BLaER1 (cell line): ENCODE data around the gene NTF4.
A peak's percentile ranks its signal among the peaks of the same experiment; 100 is the strongest.

ENCODE experiments used
- H3K27ac ChIP-seq: shearing (Covaris generic); formaldehyde crosslinking; 2 replicates; pipeline ENCODE4 v1.8.1; 2022
- H3K27me3 ChIP-seq: shearing (Covaris generic); formaldehyde crosslinking; 2 replicates; pipeline ENCODE4 v1.8.1; 2022
- H3K36me3 ChIP-seq: shearing (Covaris generic); formaldehyde crosslinking; 2 replicates; pipeline ENCODE4 v1.8.1; 2022
- H3K4me1 ChIP-seq: shearing (Covaris generic); formaldehyde crosslinking; 2 replicates; pipeline ENCODE4 v1.8.1; 2022
- H3K4me2 ChIP-seq: shearing (Covaris generic); formaldehyde crosslinking; 2 replicates; pipeline ENCODE4 v1.8.1; 2022
- H3K4me3 ChIP-seq: shearing (Covaris generic); formaldehyde crosslinking; 2 replicates; pipeline ENCODE4 v1.8.1; 2022
- H3K9ac ChIP-seq: shearing (Covaris generic); formaldehyde crosslinking; 2 replicates; pipeline ENCODE4 v1.8.1; 2022
- H3K9me3 ChIP-seq: shearing (Covaris generic); formaldehyde crosslinking; 2 replicates; pipeline ENCODE4 v1.8.1; 2022
- H4K20me1 ChIP-seq: shearing (Covaris generic); formaldehyde crosslinking; 2 replicates; pipeline ENCODE4 v1.8.1; 2022
- Cebpa-rat ChIP-seq: shearing (Covaris generic); IDR thresholded peaks from 2 replicates; pipeline ENCODE4 v1.8.1; 2022

The NTF4 gene

GRCh38 chr19:49064768-49065611, at the start of gene NTF4:
Gene NTF4, minus strand, starts transcription at chr19:49064818. Its CDS starts 2,821 bp downstream, at chr19:49061997.
- Histone ChIP-seq H3K4me3 (no peak within 1 kb of the TSS), H3K4me2 (peak within 1 kb of the TSS; percentile 50)

GRCh38 chr19:49113762-49114629, 49.4 kb upstream of the NTF4 start, which contains the start of gene LIN7B:
Gene LIN7B, plus strand, starts transcription at chr19:49114370. Its CDS starts 35 bp downstream, at chr19:49114405.
- peak within 1 kb of the TSS; percentile 97 for H3K4me2 ChIP-seq
- H3K4me1 ChIP-seq, result peaks cover 51% of the 10 kb centered on the region
- peak within 1 kb of the TSS; percentile 82 for H3K9ac ChIP-seq
- peaks cover 15% of the 10 kb centered on the region for H4K20me1 ChIP-seq
- peaks cover 17% of the 10 kb centered on the region for H3K36me3 ChIP-seq
- no peaks in the 10 kb centered on the region for H3K9me3 ChIP-seq
- H3K27me3 ChIP-seq, result no peaks in the 10 kb centered on the region
- peak within 1 kb of the TSS; percentile 86 for H3K4me3 ChIP-seq
- H3K27ac ChIP-seq, result peak within 1 kb of the TSS; percentile 63
- TF ChIP-seq Cebpa-rat, result no peak

More at GRCh38 chr19:49064768-49065611, at the start of gene NTF4:
- no peak for TF ChIP-seq Cebpa-rat
- H4K20me1 ChIP-seq, result no peaks in the 10 kb centered on the region
- H3K9ac ChIP-seq, result no peak within 1 kb of the TSS
- H3K9me3 ChIP-seq, result no peaks in the 10 kb centered on the region
- H3K4me1 ChIP-seq, result 0 out of 2 replicates have a peak, but pooled peaks cover 4% of the 10 kb centered on the region
- H3K27ac ChIP-seq, result no peak within 1 kb of the TSS
- no peaks in the 10 kb centered on the region for H3K36me3 ChIP-seq
- H3K27me3 ChIP-seq, result peaks cover 90% of the 10 kb centered on the region

- TF ChIP-seq Cebpa-rat, result no peak
- Histone ChIP-seq H3K27ac (no peak overlapping the region), H3K4me2 (no peak overlapping the region), H3K36me3 (peaks cover 43% of the 10 kb centered on the region), H3K9ac (no peak overlapping the region), H3K4me3 (no peak overlapping the region), H3K27me3 (no peaks in the 10 kb centered on the region), H3K9me3 (no peaks in the 10 kb centered on the region), H4K20me1 (peaks cover 41% of the 10 kb centered on the region), H3K4me1 (peaks cover 37% of the 10 kb centered on the region)
Observed at GRCh38 chr19:49111218-49111998, 46.8 kb upstream of the NTF4 start.

- Histone ChIP-seq H4K20me1 (peaks cover 50% of the 10 kb centered on the region), H3K4me1 (peaks cover 37% of the 10 kb centered on the region), H3K9me3 (no peaks in the 10 kb centered on the region), H3K4me2 (no peak overlapping the region), H3K27me3 (no peaks in the 10 kb centered on the region), H3K36me3 (peaks cover 51% of the 10 kb centered on the region), H3K27ac (no peak overlapping the region), H3K9ac (no peak overlapping the region), H3K4me3 (no peak overlapping the region)
- no peak for TF ChIP-seq Cebpa-rat
Observed at GRCh38 chr19:49110567-49110966, 45.9 kb upstream of the NTF4 start.

- Histone ChIP-seq H3K9me3 (no peaks in the 10 kb centered on the region), H3K27ac (no peak overlapping the region), H3K36me3 (peaks cover 60% of the 10 kb centered on the region), H3K4me1 (peaks cover 37% of the 10 kb centered on the region), H3K9ac (no peak overlapping the region), H3K27me3 (no peaks in the 10 kb centered on the region), H3K4me2 (no peak overlapping the region), H4K20me1 (peaks cover 58% of the 10 kb centered on the region), H3K4me3 (no peak overlapping the region)
- no peak for TF ChIP-seq Cebpa-rat
Observed at GRCh38 chr19:49109569-49110233, 45.1 kb upstream of the NTF4 start.

GRCh38 chr19:49109051-49109450, 44.4 kb upstream of the NTF4 start:
- peaks cover 61% of the 10 kb centered on the region for H4K20me1 ChIP-seq
- H3K27me3 ChIP-seq, result no peaks in the 10 kb centered on the region
- H3K4me1 ChIP-seq, result peaks cover 40% of the 10 kb centered on the region
- peaks cover 60% of the 10 kb centered on the region for H3K36me3 ChIP-seq
- TF ChIP-seq Cebpa-rat, result no peak
- H3K4me2 ChIP-seq, result no peak overlapping the region
- no peak overlapping the region for H3K4me3 ChIP-seq
- no peaks in the 10 kb centered on the region for H3K9me3 ChIP-seq
- no peak overlapping the region for H3K9ac ChIP-seq
- peak overlapping the region; percentile 7; the same call in 1 of the 2 replicates for H3K27ac ChIP-seq

GRCh38 chr19:49107625-49108459, 43.2 kb upstream of the NTF4 start:
- H3K9me3 ChIP-seq, result no peaks in the 10 kb centered on the region
- no peak overlapping the region for H3K4me3 ChIP-seq
- H3K36me3 ChIP-seq, result peaks cover 64% of the 10 kb centered on the region
- no peak overlapping the region for H3K9ac ChIP-seq
- peaks cover 61% of the 10 kb centered on the region for H4K20me1 ChIP-seq
- H3K27ac ChIP-seq, result 0 out of 2 replicates have a peak overlapping the region, but pooled peaks have one; percentile 41
- no peaks in the 10 kb centered on the region for H3K27me3 ChIP-seq
- TF ChIP-seq Cebpa-rat, result no peak
- H3K4me2 ChIP-seq, result no peak overlapping the region
- peaks cover 38% of the 10 kb centered on the region for H3K4me1 ChIP-seq

- H3K4me3 ChIP-seq, result no peak overlapping the region
- H3K27ac ChIP-seq, result no peak overlapping the region
- peak overlapping the region; percentile 90 for H3K4me2 ChIP-seq
- H3K9ac ChIP-seq, result no peak overlapping the region; the same call in 1 of the 2 replicates
- no peak for TF ChIP-seq Cebpa-rat
- H3K4me1 ChIP-seq, result peaks cover 50% of the 10 kb centered on the region
- H3K9me3 ChIP-seq, result no peaks in the 10 kb centered on the region
- no peaks in the 10 kb centered on the region for H3K27me3 ChIP-seq
- H4K20me1 ChIP-seq, result peaks cover 61% of the 10 kb centered on the region
- H3K36me3 ChIP-seq, result peaks cover 72% of the 10 kb centered on the region
Observed at GRCh38 chr19:49106648-49107135, 42.1 kb upstream of the NTF4 start.
